Lung microvascular endothelial cell (primary cell): ENCODE data around the gene OR4A5. TPM values are rescaled to one million over a fixed set of nuclear protein-coding genes. Genes with fewer than 3 reads are reported as not detected.
"Not testable (repeated sequence)": the region's sequence is repeated elsewhere in the genome, so short reads cannot be mapped to it uniquely, and the experiment has no call there.

ENCODE experiments used
- DNase-seq, 2 donors: peaks; one replicate each; pipeline versions ENCODE4 v3.0.0 to v3.0.0-alpha.2; 2010; ENCODE audit warnings: low read depth in 2 of 2
- total RNA-seq: library from RNA; depleted of rRNA; stranded (reverse); fragments of >200 nt; gene quantifications from 2 replicates; pipeline ENCODE4 v1.2.1, GENCODE V29; 2014

OR4A5 gene
- total RNA-seq, result not detected in 2 replicates

- not testable (repeated sequence) for DNase-seq
Observed at GRCh38 chr11:54706532-54706931, at the start of gene OR4A5. TSS of gene OR4A5 (plus strand) at chr11:54706832. CDS start at chr11:54706885, 53 bp downstream.

GRCh38 chr11:54720094-54720493 lies 13.5 kb downstream of the OR4A5 start:
- DNase-seq, result not testable (repeated sequence)

Other genes starting within 250 kb of the OR4A5 start
- gene OR4C46, start 102.8 kb upstream of the OR4A5 start, total RNA-seq, result not detected in 2 replicates